HCT116 (cell line): Measurements from ENCODE around the gene COX20. TPM values are rescaled to one million over a fixed set of nuclear protein-coding genes. Genes with fewer than 3 reads are reported as not detected.
A peak's percentile ranks its signal among the peaks of the same experiment; 100 is the strongest.

ENCODE experiments used
- ATAC-seq: fragments of 200-7000 bp; cut with Tn5 transposase; 2 replicates; pipeline ENCODE4 v1.9.1; 2020; ENCODE audit warnings: mild to moderate bottlenecking, moderate library complexity
- BruUV-seq: library from RNA; stranded (reverse); fragments of 400-500 nt; replicated peaks from 2 replicates; lab custom pipeline; 2021; lab: Mats Ljungman, UMichigan
- CTCF ChIA-PET: fragments of 300-600 bp; sonication (Branson Sonifier 250); formaldehyde crosslinking; loops from one replicate; lab custom pipeline; 2021; ENCODE audit warnings: antibody characterized with exemption; lab: Charles Lee
- POLR2A ChIA-PET: fragments of 300-600, 350-600 bp; sonication (Branson Sonifier 250); formaldehyde crosslinking; loops from one replicate; lab custom pipeline; 2021; ENCODE audit warnings: antibody characterized with exemption; lab: Charles Lee
- RAD21 ChIA-PET, 2 experiments: fragments of 300-600 bp; sonication (Branson Sonifier 250); formaldehyde crosslinking; loops; one replicate each; lab custom pipeline; 2023; ENCODE audit warnings: low total read pairs in 2 of 2; ENCODE audit not compliant: uncharacterized antibody in 2 of 2, unreplicated experiment in 2 of 2, low non-redundant PET in 1 of 2; lab: Charles Lee
- DNase-seq: peaks from one replicate; pipeline ENCODE4 v3.0.0-alpha.2; 2010; ENCODE audit warnings: low read depth, low spot score
- H2AFZ ChIP-seq: fragments of 200-600 bp; shearing (Covaris generic), sonication (generic); 2 replicates; pipeline ENCODE4 v1.6.1; 2017; ENCODE audit warnings: low read depth, mixed run types, mixed read lengths, antibody characterized with exemption, low read length; ENCODE audit not compliant: poor library complexity, severe bottlenecking
- H3K27ac ChIP-seq: 2 replicates; pipeline ENCODE4 v1.5.1; 2012; ENCODE audit warnings: low read depth, low read length
- H3K27me3 ChIP-seq: fragments of 200-600 bp; sonication (generic); 2 replicates; pipeline ENCODE4 v1.6.1; 2016; ENCODE audit warnings: mixed run types, low read length, mixed read lengths; ENCODE audit not compliant: insufficient read depth
- H3K36me3 ChIP-seq, 2 experiments: fragments of 200-500 bp in 1 of 2; fragments of 200-600 bp in 1 of 2; sonication (Bioruptor generic) in 1 of 2; sonication (generic) in 1 of 2; 2 replicates each; pipeline versions ENCODE4 v1.5.1 to v1.6.1; 2014 to 2016; ENCODE audit warnings: low read length in 2 of 2, inconsistent platforms in 1 of 2, mixed read lengths in 1 of 2, mixed run types in 1 of 2; ENCODE audit not compliant: insufficient read depth in 2 of 2, control insufficient read depth in 1 of 2
- H3K4me1 ChIP-seq, 2 experiments: fragments of 200-600 bp in 1 of 2; sonication (generic) in 1 of 2; 2 replicates each; pipeline versions ENCODE4 v1.5.1 to v1.6.1; 2012 to 2017; ENCODE audit warnings: low read length in 2 of 2, inconsistent platforms in 1 of 2, mild to moderate bottlenecking in 1 of 2, mixed read lengths in 1 of 2, mixed run types in 1 of 2, moderate library complexity in 1 of 2; ENCODE audit not compliant: insufficient read depth in 2 of 2, control insufficient read depth in 1 of 2
- H3K4me2 ChIP-seq: fragments of 200-600 bp; sonication (generic); 2 replicates; pipeline ENCODE4 v1.6.1; 2017; ENCODE audit warnings: mixed run types, low read length, mixed read lengths
- H3K4me3 ChIP-seq, 2 experiments: fragments of 200-600 bp in 1 of 2; sonication (generic) in 1 of 2; replicated peaks in 1 of 2; 2 replicates each; pipeline ENCODE4 v1.5.1; 2011 to 2016; ENCODE audit warnings: low read length in 2 of 2, control low read depth in 1 of 2, low read depth in 1 of 2, mild to moderate bottlenecking in 1 of 2, mixed read lengths in 1 of 2, mixed run types in 1 of 2
- H3K79me2 ChIP-seq: fragments of 200-600 bp; sonication (generic); 2 replicates; pipeline ENCODE4 v1.6.1; 2017; ENCODE audit warnings: mild to moderate bottlenecking, mixed run types, low read length, moderate library complexity, mixed read lengths; ENCODE audit not compliant: insufficient read depth
- H3K9ac ChIP-seq: fragments of 200-600 bp; sonication (generic); 2 replicates; pipeline ENCODE4 v1.6.1; 2016; ENCODE audit warnings: low read length, mixed read lengths
- H3K9me2 ChIP-seq: fragments of 200-600 bp; sonication (generic), shearing (Covaris generic); 2 replicates; pipeline ENCODE4 v1.6.1; 2017; ENCODE audit warnings: mixed run types, mild to moderate bottlenecking, moderate library complexity; ENCODE audit not compliant: insufficient read depth
- H3K9me3 ChIP-seq, 2 experiments: fragments of 200-500 bp in 1 of 2; fragments of 200-600 bp in 1 of 2; sonication (Bioruptor generic) in 1 of 2; sonication (generic) in 1 of 2; 2 replicates each; pipeline ENCODE4 v1.6.1; 2014 to 2017; ENCODE audit warnings: low read length in 2 of 2, mixed read lengths in 2 of 2, inconsistent platforms in 1 of 2, low read depth in 1 of 2, mild to moderate bottlenecking in 1 of 2, mixed run types in 1 of 2, moderate library complexity in 1 of 2; ENCODE audit not compliant: control insufficient read depth in 1 of 2, insufficient read depth in 1 of 2
- H4K20me1 ChIP-seq: fragments of 200-600 bp; sonication (generic), shearing (Covaris generic); 2 replicates; pipeline ENCODE4 v1.6.1; 2017; ENCODE audit warnings: mixed run types, mild to moderate bottlenecking, moderate library complexity; ENCODE audit not compliant: insufficient read depth
- CBX3 ChIP-seq: IDR thresholded peaks from 2 replicates; pipeline ENCODE4 v1.6.1; 2012; ENCODE audit warnings: low read depth
- CEBPB ChIP-seq: IDR thresholded peaks from 2 replicates; pipeline ENCODE4 v1.6.1; 2012; ENCODE audit warnings: low read depth
- ELF1 ChIP-seq: IDR thresholded peaks from 2 replicates; pipeline ENCODE4 v1.6.1; 2012; ENCODE audit warnings: low read depth, borderline replicate concordance
- JUND ChIP-seq: IDR thresholded peaks from 2 replicates; pipeline ENCODE4 v1.6.1; 2012
- POLR2AphosphoS5 ChIP-seq: IDR thresholded peaks from 2 replicates; pipeline ENCODE4 v1.6.1; 2011; ENCODE audit warnings: mild to moderate bottlenecking, low read depth, low read length, moderate library complexity
- SRF ChIP-seq: IDR thresholded peaks from 2 replicates; pipeline ENCODE4 v1.6.1; 2012; ENCODE audit warnings: low read depth
- intact Hi-C: fragments of 100-400 bp; cut with micrococcal nuclease; formaldehyde crosslinking; loops from 2 replicates; pipeline ENCODE4 v1.10.0; 2022
- total RNA-seq: library from RNA; stranded (reverse); gene quantifications from one replicate; pipeline ENCODE4 v1.2.1, GENCODE V29; 2021; ENCODE audit not compliant: unreplicated experiment

COX20 gene
- total RNA-seq, 1 experiment from 2014 or later = 48.1 TPM

DNA sequence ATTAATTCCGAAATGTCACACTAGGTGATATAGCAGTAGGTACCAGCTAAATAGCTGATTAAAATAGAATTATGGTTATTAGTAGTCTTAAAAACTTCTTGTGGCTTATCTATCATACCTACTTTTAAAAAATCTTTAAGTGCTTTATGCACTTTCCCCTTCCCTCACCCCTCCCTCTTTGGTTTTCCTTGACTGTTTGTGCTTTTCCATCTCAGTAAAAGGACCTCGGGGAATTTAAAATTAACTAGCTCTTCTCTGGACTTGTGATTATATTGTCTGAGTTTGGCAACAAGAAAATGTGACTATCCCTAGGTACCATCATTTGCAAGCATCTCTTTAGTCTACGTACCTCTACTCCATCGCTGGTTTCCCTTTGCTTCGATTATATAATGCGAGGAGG, 11.2 kb downstream of the COX20 start:
- RAD21 ChIA-PET = no interaction called here
- peaks cover 36% of the 10 kb centered on the region; the same call in 1 of the 2 replicates for H4K20me1 ChIP-seq
- H3K27me3 ChIP-seq = no peaks in the 10 kb centered on the region
- peaks cover 81% of the 10 kb centered on the region for H3K79me2 ChIP-seq
- DNase-seq = no peak
- no peak overlapping the region for H2AFZ ChIP-seq
- no peak overlapping the region for H3K4me2 ChIP-seq
- H3K4me1 ChIP-seq = no peaks in the 10 kb centered on the region
- no peak overlapping the region for H3K27ac ChIP-seq
- no peak overlapping the region for H3K9ac ChIP-seq
- CTCF ChIA-PET = interaction anchor here (3.3 kb wide), 1 partner anchor 196 kb away, joined by 12 read pairs; no protein-coding TSS in a partner anchor
- H3K4me3 ChIP-seq = no peak overlapping the region
- H3K9me2 ChIP-seq = no peaks in the 10 kb centered on the region
- POLR2A ChIA-PET = interaction anchor here (1.0 to 2.7 kb wide), 3 partner anchors 9 to 15 kb away, joined by 3 to 10 read pairs (median 7); partner anchors contain the start of gene COX20
- no peaks in the 10 kb centered on the region for H3K9me3 ChIP-seq
- BruUV-seq = no TSS peak
- peaks cover 49 to 69% of the 10 kb centered on the region in 2 experiments for H3K36me3 ChIP-seq
- ATAC-seq = no peak
- intact Hi-C loops = no loop called here
- TF ChIP-seq CEBPB (no peak), SRF (no peak), CBX3 (no peak), POLR2AphosphoS5 (peak; percentile 21; the same call in 1 of the 2 replicates)

DNA sequence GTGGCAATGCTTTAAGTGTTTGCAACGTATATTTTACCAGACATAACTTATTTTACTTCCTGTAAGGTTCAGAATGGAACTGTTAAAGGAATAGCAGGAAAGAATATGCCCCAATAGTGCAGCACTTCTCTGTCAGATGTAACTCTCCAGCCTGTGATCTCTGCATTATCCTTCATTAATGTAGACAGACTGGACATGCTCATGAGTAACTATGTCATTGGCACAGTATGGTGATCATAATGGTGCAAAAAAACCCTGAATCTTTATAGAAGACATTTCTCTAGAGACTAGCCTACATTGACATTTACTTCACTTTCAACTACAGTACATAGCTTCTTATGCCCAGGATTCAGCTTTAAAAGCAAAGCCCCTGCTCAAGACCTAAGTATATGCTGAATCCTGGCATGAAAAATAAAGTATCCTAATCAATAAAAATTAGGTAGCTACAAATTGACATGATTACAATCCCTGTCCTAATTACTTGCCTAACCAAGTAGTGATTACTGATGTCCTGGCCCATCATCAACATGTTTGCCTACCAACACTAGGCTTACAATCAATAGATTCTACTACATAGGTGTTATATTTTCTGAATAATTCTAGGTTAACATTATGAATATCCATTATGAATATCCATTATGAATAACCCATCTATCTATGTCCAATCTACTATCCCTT, 13.9 kb downstream of the COX20 start:
- RAD21 ChIA-PET = no interaction called here
- ATAC-seq = no peak
- CTCF ChIA-PET = interaction anchor here (3.3 kb wide), 1 partner anchor 193 kb away, joined by 12 read pairs; no protein-coding TSS in a partner anchor
- Histone ChIP-seq H3K27ac (no peak overlapping the region), H2AFZ (no peak overlapping the region), H3K9me2 (no peaks in the 10 kb centered on the region), H3K4me3 (no peak overlapping the region), H3K9me3 (no peaks in the 10 kb centered on the region), H3K4me2 (no peak overlapping the region), H4K20me1 (peaks cover 52% of the 10 kb centered on the region; the same call in 1 of the 2 replicates), H3K36me3 (peaks cover 50 to 73% of the 10 kb centered on the region in 2 experiments), H3K79me2 (peaks cover 82% of the 10 kb centered on the region), H3K27me3 (no peaks in the 10 kb centered on the region), H3K4me1 (no peaks in the 10 kb centered on the region), H3K9ac (no peak overlapping the region)
- POLR2A ChIA-PET = interaction anchor here (0.7 kb wide), 1 partner anchor 12 kb away, joined by 4 read pairs; no protein-coding TSS in a partner anchor
- intact Hi-C loops = no loop called here
- TF ChIP-seq SRF = no peak
- TF ChIP-seq ELF1 = no peak
- 0 out of 2 replicates have a peak, but pooled peaks have one; percentile 16 for TF ChIP-seq JUND
- no peak for DNase-seq
- BruUV-seq = no TSS peak
